Ovary (tissue), 9 donors: Measurements from ENCODE around the gene PSMD12. TPM values are rescaled to one million over a fixed set of nuclear protein-coding genes. Genes with fewer than 3 reads are reported as not detected.
"Not testable (repeated sequence)": the region's sequence is repeated elsewhere in the genome, so short reads cannot be mapped to it uniquely, and the experiment has no call there.

Experiments
- DNase-seq, 5 donors: peaks; one replicate each; pipeline ENCODE4 v3.0.0-alpha.2; 2019 to 2020
- H3K27ac ChIP-seq, 2 donors: fragments of 200-600 bp; one replicate each; pipeline versions ENCODE4 v1.5.1 to v1.8.0; 2019 to 2022
- H3K27me3 ChIP-seq: fragments of 200-600 bp; one replicate; pipeline ENCODE4 v1.8.0; 2022
- H3K36me3 ChIP-seq: fragments of 200-600 bp; sonication (generic); one replicate; pipeline ENCODE4 v1.5.1; 2019
- H3K4me1 ChIP-seq: one replicate; pipeline ENCODE4 v1.8.1; 2013; ENCODE audit warnings: mild to moderate bottlenecking, moderate library complexity; ENCODE audit not compliant: insufficient read depth
- H3K4me3 ChIP-seq: fragments of 200-600 bp; sonication (generic); one replicate; pipeline ENCODE4 v1.5.1; 2017
- H3K9me3 ChIP-seq, 2 donors: fragments of 200-600 bp in 1 of 2; sonication (generic) in 1 of 2; one replicate each; pipeline versions ENCODE4 v1.5.1 to v1.8.1; 2013 to 2019; ENCODE audit warnings: mild to moderate bottlenecking in 1 of 2, moderate library complexity in 1 of 2
- CTCF ChIP-seq, 3 donors: fragments of 450-650 bp in 2 of 3; fragments of 200-600 bp in 1 of 3; IDR thresholded peaks; one replicate each; pipeline versions ENCODE4 v1.5.1 to v1.8.0; 2016 to 2022; ENCODE audit warnings: antibody characterized with exemption in 3 of 3, mild to moderate bottlenecking in 1 of 3
- EP300 ChIP-seq: sonication (generic); formaldehyde crosslinking; IDR thresholded peaks from one replicate; pipeline ENCODE4 v1.6.1; 2017; ENCODE audit warnings: antibody characterized with exemption
- POLR2A ChIP-seq: fragments of 450-650 bp; IDR thresholded peaks from one replicate; pipeline ENCODE4 v1.6.1; 2017; ENCODE audit warnings: antibody characterized with exemption, mild to moderate bottlenecking, moderate library complexity
- WGBS, 3 donors: extraction: QIAGEN DNeasy Blood & Tissue Kit in 1 of 3; methylation state at CpG; one replicate each; pipeline versions ENCODE4 v1.1.5 to v1.1.7; 2013 to 2017; 5-methylcytosine and 5-hydroxymethylcytosine counted together
- intact Hi-C, 4 donors: fragments of 100-400 bp; cut with DNase I; formaldehyde crosslinking; loops; one replicate each; pipeline versions ENCODE4 v1.11.0 to v1.15.1; 2022 to 2023
- polyA plus RNA-seq, 2 donors: library from polyadenylated mRNA; stranded (reverse); fragments of 200-250 nt in 1 of 2; fragments of 350-450 nt in 1 of 2; fragmentation: Illumina TruSeq in 1 of 2; extraction: RNeasy Lipid Tissue Mini Kit (QIAGEN cat#74804) in 1 of 2; gene quantifications; one replicate each; pipeline ENCODE4 v1.2.3, GENCODE V29; 2013 to 2014
- total RNA-seq, 7 donors: library from RNA; depleted of rRNA in 2 of 7; stranded (reverse); fragments of >200 nt in 2 of 7; fragmentation: NEBNext Ultra II Directional in 3 of 7; extraction: Animal tissue kit (Norgen Biotek cat#: 25700) in 3 of 7; gene quantifications; one replicate each; pipeline versions ENCODE4 v1.1.0 to v1.2.4, GENCODE V29; 2016 to 2023
- donor health status: DM: no; HTN: no; CAD: no; lungs with moderate emphysema.
- donor health status: DM: no; HTN: no; CAD: no.
- donor health status: Bipolar disorder and iron deficiency.
- donor health status: DM: yes; HTN: yes; CAD: no.
- donor health status: DM: no; HTN: no; CAD: no.
- donor health status: DM: yes; HTN: yes; CAD: no.

PSMD12 gene
- total and polyA plus RNA-seq, 9 donors, result 12.4 to 41.7 (median 36.8) TPM

GRCh38 chr17:67413388-67413787 is 47.0 kb upstream of the PSMD12 start:
- H3K27me3 ChIP-seq, result no peaks in the 10 kb centered on the region
- H3K4me3 ChIP-seq, result no peak overlapping the region
- intact Hi-C loops, result no loop called here
- H3K27ac ChIP-seq, result no peak overlapping the region
- WGBS, 3 donors, result 93 to 96% (median 95%) methylated on average over 5 of the region's 5 CpGs
- H3K9me3 ChIP-seq, result no peaks in the 10 kb centered on the region
- H3K4me1 ChIP-seq, result peaks cover 5% of the 10 kb centered on the region
- H3K36me3 ChIP-seq, result no peaks in the 10 kb centered on the region
- DNase-seq, result no peak
- TF ChIP-seq CTCF (IDR thresholded peaks at IDR 0.05) (no peak), EP300 (no peak), POLR2A (no peak)

DNA sequence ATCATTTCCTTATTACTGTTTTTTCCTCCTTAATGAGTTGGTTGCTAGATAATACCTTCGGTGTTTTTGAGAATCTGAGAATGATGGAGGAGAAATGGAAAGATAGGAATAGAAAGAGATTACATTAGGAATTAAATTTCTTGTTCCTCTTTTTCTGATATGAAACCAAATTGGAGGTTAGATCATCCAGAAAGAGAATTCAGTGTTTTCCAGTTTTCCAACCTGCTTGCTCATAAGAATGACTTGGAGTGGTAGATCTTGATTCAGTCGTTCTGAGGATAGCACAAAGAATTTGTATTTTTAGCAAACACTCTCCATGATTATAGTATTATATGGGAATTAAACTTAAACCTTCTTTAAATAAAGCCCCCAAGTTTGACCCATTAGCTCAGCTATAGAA is 46.6 kb upstream of the PSMD12 start:
- peaks cover 5% of the 10 kb centered on the region for H3K4me1 ChIP-seq
- intact Hi-C loops, result no loop called here
- H3K27ac ChIP-seq, result no peak overlapping the region
- TF ChIP-seq EP300, result no peak
- no peak overlapping the region for H3K4me3 ChIP-seq
- WGBS, 3 donors, result 71 to 75% (median 71%) methylated on average over 2 of the region's 2 CpGs
- no peak for DNase-seq
- H3K9me3 ChIP-seq, result no peaks in the 10 kb centered on the region
- no peaks in the 10 kb centered on the region for H3K27me3 ChIP-seq
- no peaks in the 10 kb centered on the region for H3K36me3 ChIP-seq

GRCh38 chr17:67412032-67412431 is 45.7 kb upstream of the PSMD12 start:
- Histone ChIP-seq H3K4me1 (peaks cover 5% of the 10 kb centered on the region), H3K4me3 (no peak overlapping the region), H3K27ac (no peak overlapping the region), H3K36me3 (no peaks in the 10 kb centered on the region), H3K9me3 (no peaks in the 10 kb centered on the region), H3K27me3 (no peaks in the 10 kb centered on the region)
- WGBS, 3 donors, result 42 to 53% (median 51%) methylated on average over 4 of the region's 4 CpGs
- DNase-seq, result no peak
- TF ChIP-seq POLR2A (no peak), CTCF (IDR thresholded peaks at IDR 0.05) (no peak), EP300 (no peak)
- intact Hi-C loops, result no loop called here

DNA sequence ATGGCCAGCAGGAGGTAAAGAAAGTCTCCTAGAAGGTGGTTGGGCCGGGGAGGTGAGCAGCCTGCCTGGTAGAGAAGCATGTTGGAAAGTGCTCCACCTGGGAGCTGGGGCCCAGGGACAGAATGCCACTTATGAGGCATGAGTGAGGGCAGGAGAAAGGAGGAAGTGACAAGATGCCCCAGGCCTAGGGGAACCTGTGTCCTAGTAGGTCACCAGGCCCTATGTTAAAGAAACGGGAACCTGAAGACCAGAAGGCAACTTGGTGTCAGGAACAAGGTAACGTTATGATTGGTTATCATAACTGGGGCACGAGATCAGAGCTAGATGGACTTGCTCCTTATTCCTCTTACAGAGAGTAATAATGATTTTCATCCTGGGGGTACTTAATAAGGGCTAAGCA is 45.0 kb upstream of the PSMD12 start:
- H3K9me3 ChIP-seq, result no peaks in the 10 kb centered on the region
- no peak overlapping the region for H3K27ac ChIP-seq
- 93 to 95% (median 93%) methylated on average over 4 of the region's 4 CpGs for WGBS, 3 donors
- H3K4me1 ChIP-seq, result peaks cover 5% of the 10 kb centered on the region
- no peak overlapping the region for H3K4me3 ChIP-seq
- intact Hi-C loops, result no loop called here
- H3K27me3 ChIP-seq, result no peaks in the 10 kb centered on the region
- no peak for DNase-seq
- no peaks in the 10 kb centered on the region for H3K36me3 ChIP-seq
- TF ChIP-seq POLR2A, result no peak

- H3K4me3 ChIP-seq, H3K27me3 ChIP-seq, H3K36me3 ChIP-seq, H3K27ac ChIP-seq, H3K9me3 ChIP-seq, intact Hi-C loops, H3K4me1 ChIP-seq, DNase-seq: not testable (repeated sequence)
- 63 to 89% (median 74%) methylated on average over 3 of the region's 3 CpGs for WGBS, 3 donors
Measured at GRCh38 chr17:67408455-67408830, 42.1 kb upstream of the PSMD12 start.

DNA sequence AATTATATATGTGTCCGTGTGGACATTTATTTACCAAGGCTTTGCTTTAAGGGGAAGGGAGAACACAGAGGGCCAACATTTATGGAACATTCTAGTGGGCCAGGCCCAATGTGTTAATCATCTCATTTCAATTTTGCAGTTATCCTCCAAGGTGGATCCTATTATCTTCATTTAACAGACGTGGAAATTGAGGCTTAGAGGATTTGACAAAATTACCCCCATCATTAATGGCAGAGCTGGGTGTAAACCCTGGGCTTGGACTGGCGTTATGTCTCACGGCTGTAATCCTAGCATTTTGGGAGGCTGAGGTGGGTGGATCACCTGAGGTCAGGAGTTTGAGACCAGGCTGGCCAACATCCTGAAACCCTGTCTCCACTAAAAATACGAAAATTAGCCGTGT is 37.1 kb upstream of the PSMD12 start:
- DNase-seq, result no peak
- no peaks in the 10 kb centered on the region for H3K27me3 ChIP-seq
- H3K27ac ChIP-seq, result no peak overlapping the region
- no peak overlapping the region for H3K4me3 ChIP-seq
- intact Hi-C loops, result no loop called here
- H3K36me3 ChIP-seq, result no peaks in the 10 kb centered on the region
- H3K9me3 ChIP-seq, result no peaks in the 10 kb centered on the region
- no peak for TF ChIP-seq CTCF (IDR thresholded peaks at IDR 0.05)
- TF ChIP-seq EP300, result no peak
- TF ChIP-seq POLR2A, result no peak
- WGBS, 3 donors, result 88 to 92% (median 91%) methylated on average over 6 of the region's 6 CpGs
- H3K4me1 ChIP-seq, result peaks cover 3% of the 10 kb centered on the region
